Prostate gland (tissue), 2 donors: ENCODE data around the gene RHOT2. TPM values are rescaled to one million over a fixed set of nuclear protein-coding genes. Genes with fewer than 3 reads are reported as not detected.

Experiments
- DNase-seq: peaks from one replicate; pipeline ENCODE4 v3.0.0-alpha.2; 2019; ENCODE audit warnings: low spot score
- H3K27ac ChIP-seq, 2 donors: fragments of 200-600 bp; sonication (generic); 2 replicates each; pipeline ENCODE4 v1.5.1; 2017 to 2019
- H3K27me3 ChIP-seq: fragments of 200-600 bp; sonication (generic); replicated peaks from 2 replicates; pipeline ENCODE4 v1.5.1; 2019; ENCODE audit not compliant: insufficient read depth
- H3K36me3 ChIP-seq, 2 donors: fragments of 200-600 bp; sonication (generic); 1 replicate in 1 of 2; 2 replicates in 1 of 2; pipeline versions ENCODE4 v1.5.1 to v1.8.1; 2017 to 2019
- H3K4me1 ChIP-seq: fragments of 200-600 bp; sonication (generic); replicated peaks from 2 replicates; pipeline ENCODE4 v1.5.1; 2019
- H3K4me3 ChIP-seq, 2 donors: fragments of 200-600 bp; sonication (generic); 2 replicates each; pipeline ENCODE4 v1.5.1; 2017 to 2019
- H3K9me3 ChIP-seq: fragments of 200-600 bp; sonication (generic); 2 replicates; pipeline ENCODE4 v1.5.1; 2017
- CTCF ChIP-seq, 4 experiments: fragments of 200-600 bp in 2 of 4; fragments of 450-650 bp in 2 of 4; sonication (generic) in 2 of 4; IDR thresholded peaks; 1 replicate in 3 of 4; 2 replicates in 1 of 4; pipeline ENCODE4 v1.5.1; 2016 to 2019; ENCODE audit warnings: antibody characterized with exemption in 4 of 4, mild to moderate bottlenecking in 2 of 4, moderate library complexity in 2 of 4
- POLR2A ChIP-seq: fragments of 450-650 bp; IDR thresholded peaks from one replicate; pipeline ENCODE4 v1.6.1; 2016; ENCODE audit warnings: antibody characterized with exemption, mild to moderate bottlenecking
- POLR2AphosphoS5 ChIP-seq: sonication (generic); formaldehyde crosslinking; IDR thresholded peaks from one replicate; pipeline ENCODE4 v1.6.1; 2017; ENCODE audit warnings: antibody characterized with exemption
- WGBS: methylation state at CpG from one replicate; pipeline ENCODE4 v1.1.5; 2018; 5-methylcytosine and 5-hydroxymethylcytosine counted together
- intact Hi-C: fragments of 100-400 bp; cut with DNase I; formaldehyde crosslinking; loops from one replicate; pipeline ENCODE4 v1.14.2; 2022
- total RNA-seq, 2 donors: library from RNA; depleted of rRNA; stranded (reverse); fragments of >200 nt; gene quantifications; one replicate each; pipeline ENCODE4 v1.1.0, GENCODE V29; 2016

The RHOT2 gene
- total RNA-seq, 2 donors from 2014 or later, result 101 to 169 TPM

- 4% methylated on average over 24 of the region's 115 CpGs for WGBS
- Histone ChIP-seq H3K9me3 (no peaks in the 10 kb centered on the region), H3K27me3 (peaks cover 30% of the 10 kb centered on the region), H3K36me3 (no peaks in the 10 kb centered on the region), H3K4me3 (peak within 1 kb of the TSS; percentile 8 to 39), H3K4me1 (no peaks in the 10 kb centered on the region), H3K27ac (no peak within 1 kb of the TSS)
- TF ChIP-seq CTCF (IDR thresholded peaks at IDR 0.05), result no peak
- TF ChIP-seq POLR2AphosphoS5, result no peak
- no peak for TF ChIP-seq POLR2A
- intact Hi-C loops, result no loop called here
- DNase-seq, result no peak
Observed at GRCh38 chr16:705431-706188, 37.7 kb downstream of the RHOT2 start, which contains the start of gene FBXL16. TSS of gene FBXL16 (minus strand) at chr16:705801. CDS start at chr16:697405, 8,396 bp downstream.

- Histone ChIP-seq H3K4me1 (no peaks in the 10 kb centered on the region), H3K27me3 (peaks cover 27% of the 10 kb centered on the region), H3K27ac (no peak overlapping the region), H3K4me3 (no peak overlapping the region), H3K9me3 (no peaks in the 10 kb centered on the region), H3K36me3 (no peaks in the 10 kb centered on the region)
- intact Hi-C loops, result no loop called here
- 3% methylated on average over 47 of the region's 49 CpGs for WGBS
- TF ChIP-seq CTCF (IDR thresholded peaks at IDR 0.05) (no peak), POLR2A (no peak), POLR2AphosphoS5 (no peak)
- no peak for DNase-seq
Observed at GRCh38 chr16:706189-707061, 38.5 kb downstream of the RHOT2 start.

GRCh38 chr16:707062-707538 lies 39.2 kb downstream of the RHOT2 start:
- Histone ChIP-seq H3K4me1 (no peaks in the 10 kb centered on the region), H3K4me3 (no peak overlapping the region), H3K9me3 (no peaks in the 10 kb centered on the region), H3K27ac (no peak overlapping the region), H3K27me3 (peaks cover 22% of the 10 kb centered on the region), H3K36me3 (no peaks in the 10 kb centered on the region)
- DNase-seq, result no peak
- 26% methylated on average over 14 of the region's 14 CpGs for WGBS
- no peak for TF ChIP-seq POLR2A
- TF ChIP-seq POLR2AphosphoS5, result no peak
- intact Hi-C loops, result no loop called here

- no peaks in the 10 kb centered on the region for H3K4me1 ChIP-seq
- H3K36me3 ChIP-seq, result no peaks in the 10 kb centered on the region
- H3K27ac ChIP-seq, result no peak overlapping the region
- H3K27me3 ChIP-seq, result peaks cover 22% of the 10 kb centered on the region
- 58% methylated on average over 3 of the region's 3 CpGs for WGBS
- TF ChIP-seq POLR2AphosphoS5, result no peak
- no peak for TF ChIP-seq CTCF (IDR thresholded peaks at IDR 0.05)
- TF ChIP-seq POLR2A, result no peak
- no peak for DNase-seq
- H3K4me3 ChIP-seq, result no peak overlapping the region
- intact Hi-C loops, result no loop called here
- H3K9me3 ChIP-seq, result no peaks in the 10 kb centered on the region
Observed at GRCh38 chr16:708019-708418, 40.1 kb downstream of the RHOT2 start.

GRCh38 chr16:708959-709358 lies 41.0 kb downstream of the RHOT2 start:
- WGBS, result 85% methylated on average over 4 of the region's 4 CpGs
- DNase-seq, result no peak
- no peaks in the 10 kb centered on the region for H3K9me3 ChIP-seq
- no peaks in the 10 kb centered on the region for H3K36me3 ChIP-seq
- no peak overlapping the region for H3K4me3 ChIP-seq
- no peak for TF ChIP-seq POLR2A
- TF ChIP-seq CTCF (IDR thresholded peaks at IDR 0.05), result no peak
- no peak for TF ChIP-seq POLR2AphosphoS5
- peaks cover 22% of the 10 kb centered on the region for H3K27me3 ChIP-seq
- no peaks in the 10 kb centered on the region for H3K4me1 ChIP-seq
- intact Hi-C loops, result no loop called here
- H3K27ac ChIP-seq, result no peak overlapping the region
